ENCODE data around the gene FBXW4. TPM values are rescaled to one million over a fixed set of nuclear protein-coding genes. Genes with fewer than 3 reads are reported as not detected.

FBXW4 gene
- total and polyA plus RNA-seq, 2 of the 8 experiments (the other 6 are each of a cell fraction or from before 2014, with no cell fraction given): 29.0 to 32.8 TPM

GRCh38 chr10:101656890-101657289, 38.1 kb downstream of the FBXW4 start:
- Histone ChIP-seq H2BK15ac (ENCODE audit: low read length) (no peak overlapping the region), H3K23me2 (ENCODE audit: low read depth, low read length) (0 out of 2 replicates have a peak, but pooled peaks cover 1% of the 10 kb centered on the region), H3K9ac (replicated peaks in 1 of 4; ENCODE audit: extremely low read depth in 1 of 4, low read depth in 3 of 4, low read length in 3 of 4) (no peak overlapping the region), H3K4me2 (ENCODE audit: insufficient read depth in 1 of 2, low read depth in 2 of 2, low read length in 2 of 2) (no peak overlapping the region), H2AFZ (ENCODE audit: low read length) (no peak overlapping the region), H4K20me1 (replicated peaks in 1 of 2; ENCODE audit: control insufficient read depth in 1 of 2, insufficient read depth in 2 of 2, low read length in 2 of 2) (peaks cover 0 to 2% of the 10 kb centered on the region in 2 experiments), H2AK5ac (ENCODE audit: low read depth, low read length) (no peak overlapping the region), H3K36me3 (ENCODE audit: control insufficient read depth in 2 of 4, insufficient read depth in 4 of 4, low read length in 3 of 4) (peaks cover 0 to 7% (median 0%) of the 10 kb centered on the region in 4 experiments; a peak in 3 of 8 replicates), H3K9me3 (ENCODE audit: insufficient read depth in 2 of 2, low read depth in 1 of 2, low read length in 1 of 2) (no peaks in the 10 kb centered on the region), H2BK12ac (ENCODE audit: low read depth, low read length) (no peak overlapping the region), H3K18ac (ENCODE audit: extremely low read depth, low read length) (no peak overlapping the region), H3K79me1 (ENCODE audit: low read depth, low read length) (no peaks in the 10 kb centered on the region), H3K27ac (ENCODE audit: low read depth, low read length) (no peak overlapping the region), H3K23ac (ENCODE audit: insufficient read length) (no peak overlapping the region), H3K4me3 (ENCODE audit: extremely low read depth in 1 of 4, insufficient read depth in 2 of 4, low read depth in 3 of 4, low read length in 4 of 4) (no peak overlapping the region), H4K5ac (ENCODE audit: insufficient read length, low read depth, low read length) (no peak overlapping the region), H3K27me3 (replicated peaks in 1 of 4; ENCODE audit: control insufficient read depth in 3 of 4, extremely low read depth in 1 of 4, insufficient read depth in 3 of 4, low read length in 3 of 4) (no peaks in the 10 kb centered on the region), H3K4me1 (replicated peaks in 1 of 4; ENCODE audit: control insufficient read depth in 3 of 4, insufficient read depth in 4 of 4, low read length in 3 of 4) (peaks cover 5 to 14% (median 7%) of the 10 kb centered on the region in 4 experiments; a peak in 6 of 7 replicates), H3K4ac (replicated peaks; ENCODE audit: insufficient read length, low read depth, low read length) (no peak overlapping the region), H4K8ac (ENCODE audit: extremely low read depth, insufficient read depth, low read length) (no peak overlapping the region), H2BK5ac (ENCODE audit: low read depth, low read length) (no peak overlapping the region), H3K14ac (ENCODE audit: insufficient read length) (no peak overlapping the region), H3K56ac (replicated peaks; ENCODE audit: insufficient read length, low read depth, low read length) (no peak overlapping the region), H2BK20ac (ENCODE audit: low read length) (no peak overlapping the region), H2BK120ac (replicated peaks; ENCODE audit: low read depth, low read length) (no peak overlapping the region), H3K79me2 (ENCODE audit: control insufficient read depth in 1 of 2, insufficient read depth in 2 of 2, low read length in 2 of 2) (no peaks in the 10 kb centered on the region), H4K91ac (replicated peaks; ENCODE audit: insufficient read length, low read length) (no peak overlapping the region)
- no peak for FAIRE-seq
- TF ChIP-seq RXRA (IDR thresholded peaks at IDR 0.05; ENCODE audit: insufficient read depth, low read depth, low read length): no peak
- no peak for TF ChIP-seq TBP (IDR thresholded peaks at IDR 0.05; ENCODE audit: low read depth, low read length)
- no peak for TF ChIP-seq HDAC2 (IDR thresholded peaks at IDR 0.05; ENCODE audit: borderline replicate concordance in 1 of 2, low read depth in 2 of 2, low read length in 2 of 2)
- TF ChIP-seq RBBP5 (IDR thresholded peaks at IDR 0.05; ENCODE audit: borderline replicate concordance, low read depth, low read length): no peak
- TF ChIP-seq TCF12 (IDR thresholded peaks at IDR 0.05; ENCODE audit: low read depth, low read length): no peak
- TF ChIP-seq FOSL1 (IDR thresholded peaks at IDR 0.05; ENCODE audit: insufficient read depth, low read depth, low read length): no peak
- no peak for TF ChIP-seq RFX5 (IDR thresholded peaks at IDR 0.05; ENCODE audit: borderline replicate concordance, low read depth, low read length)
- no peak for TF ChIP-seq YY1 (IDR thresholded peaks at IDR 0.05; ENCODE audit: low read depth, low read length)
- TF ChIP-seq E2F6 (IDR thresholded peaks at IDR 0.05): no peak
- no peak for DNase-seq (ENCODE audit: low read depth in 1 of 2, low spot score in 2 of 2)
- WGBS, 2 experiments (ENCODE audit: extremely low coverage in 1 of 2, insufficient coverage in 1 of 2, insufficient read length in 1 of 2, insufficient replicate concordance in 2 of 2, low coverage in 1 of 2, low lambda C conversion rate in 2 of 2, missing lambda C conversion rate in 1 of 2): 92% methylated on average over 2 of the region's 2 CpGs; no CpG with 5 or more reads in 1 of the 2 experiments
- ChIA-PET CTCF (ENCODE audit: partially characterized antibody) (interaction anchor here (1.4 to 2.4 kb wide), 4 partner anchors 9 to 124 kb away, joined by 3 to 7 read pairs (median 5); no protein-coding TSS in a partner anchor), POLR2A (ENCODE audit: partially characterized antibody) (no interaction called here)

Data from H1 (cell line).